Measurements from ENCODE around the gene ILF2. TPM values are rescaled to one million over a fixed set of nuclear protein-coding genes. Genes with fewer than 3 reads are reported as not detected.

ILF2 gene
- total RNA-seq, 1 donor from 2014 or later: 61.6 TPM

DNA sequence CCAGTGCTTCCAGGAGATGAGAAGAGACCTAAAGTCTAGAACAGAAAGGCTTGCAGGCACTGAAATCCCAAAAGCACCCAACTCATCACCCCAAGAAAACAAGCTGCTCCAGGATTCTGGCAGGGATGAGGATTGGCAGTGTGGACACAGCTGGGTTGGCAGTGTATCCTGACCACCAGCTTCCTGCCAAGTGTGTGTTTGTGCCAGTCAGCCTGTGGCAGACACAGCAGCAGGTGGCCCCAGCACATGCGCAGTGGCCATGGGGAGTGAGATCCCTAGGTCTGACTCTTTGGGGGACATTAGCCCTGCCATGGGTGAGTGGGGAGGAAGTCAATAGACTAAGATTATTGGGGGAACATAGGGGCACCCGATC, 20.9 kb downstream of the ILF2 start:
- TF ChIP-seq, protein P1, sequence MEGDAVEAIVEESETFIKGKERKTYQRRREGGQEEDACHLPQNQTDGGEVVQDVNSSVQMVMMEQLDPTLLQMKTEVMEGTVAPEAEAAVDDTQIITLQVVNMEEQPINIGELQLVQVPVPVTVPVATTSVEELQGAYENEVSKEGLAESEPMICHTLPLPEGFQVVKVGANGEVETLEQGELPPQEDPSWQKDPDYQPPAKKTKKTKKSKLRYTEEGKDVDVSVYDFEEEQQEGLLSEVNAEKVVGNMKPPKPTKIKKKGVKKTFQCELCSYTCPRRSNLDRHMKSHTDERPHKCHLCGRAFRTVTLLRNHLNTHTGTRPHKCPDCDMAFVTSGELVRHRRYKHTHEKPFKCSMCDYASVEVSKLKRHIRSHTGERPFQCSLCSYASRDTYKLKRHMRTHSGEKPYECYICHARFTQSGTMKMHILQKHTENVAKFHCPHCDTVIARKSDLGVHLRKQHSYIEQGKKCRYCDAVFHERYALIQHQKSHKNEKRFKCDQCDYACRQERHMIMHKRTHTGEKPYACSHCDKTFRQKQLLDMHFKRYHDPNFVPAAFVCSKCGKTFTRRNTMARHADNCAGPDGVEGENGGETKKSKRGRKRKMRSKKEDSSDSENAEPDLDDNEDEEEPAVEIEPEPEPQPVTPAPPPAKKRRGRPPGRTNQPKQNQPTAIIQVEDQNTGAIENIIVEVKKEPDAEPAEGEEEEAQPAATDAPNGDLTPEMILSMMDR (IDR thresholded peaks at IDR 0.05; ENCODE audit: borderline replicate concordance): no peak
- peak overlapping the region; percentile 38 for H3K27ac ChIP-seq (replicated peaks)
- intact Hi-C loops (cut with micrococcal nuclease): no loop called here
- H3K4me1 ChIP-seq: peaks cover 29% of the 10 kb centered on the region
- DNase-seq: peak; percentile 59
- no peaks in the 10 kb centered on the region for H3K9me3 ChIP-seq (replicated peaks)
- no peak overlapping the region for H3K4me3 ChIP-seq
- H3K36me3 ChIP-seq: peaks cover 22% of the 10 kb centered on the region
- H3K27me3 ChIP-seq (ENCODE audit: low read depth): no peaks in the 10 kb centered on the region

DNA sequence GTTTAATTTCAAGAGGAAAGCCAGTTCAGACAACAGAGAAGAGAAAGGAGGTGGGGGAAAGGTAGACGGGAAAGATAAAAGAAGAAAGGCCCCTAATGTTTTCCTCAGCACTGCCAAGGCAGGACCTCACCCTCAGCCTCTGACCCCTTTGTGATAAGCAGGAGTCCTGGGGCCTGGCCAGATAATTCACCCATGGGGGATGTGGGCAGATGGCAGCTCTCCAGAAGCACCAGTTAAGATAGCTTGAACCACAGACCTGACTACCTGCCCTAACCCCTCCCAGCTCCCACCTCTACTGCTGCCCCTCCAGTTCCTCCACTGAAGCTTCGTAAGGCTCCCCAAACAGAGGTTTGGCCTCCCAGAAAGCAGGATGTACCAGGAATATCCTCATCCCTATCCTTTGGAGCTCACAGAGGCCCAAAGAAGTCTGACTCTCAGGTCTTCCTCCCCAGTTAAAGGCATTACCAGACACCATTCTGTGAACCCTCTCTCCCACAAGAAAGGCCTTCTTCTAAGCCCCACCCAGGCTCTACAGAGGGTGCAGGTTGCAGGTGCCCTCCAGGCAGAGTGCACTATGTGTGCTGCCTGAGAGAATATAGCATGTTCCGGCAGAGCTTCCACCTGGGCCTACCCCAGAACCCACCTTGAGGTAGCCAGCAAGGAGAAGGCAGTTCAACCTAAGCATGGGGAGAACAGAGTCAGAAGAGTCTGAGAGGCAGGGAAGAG, 21.5 kb downstream of the ILF2 start:
- H3K4me3 ChIP-seq: no peak overlapping the region
- peaks cover 34% of the 10 kb centered on the region for H3K4me1 ChIP-seq
- intact Hi-C loops (cut with micrococcal nuclease): no loop called here
- no peaks in the 10 kb centered on the region for H3K9me3 ChIP-seq (replicated peaks)
- H3K27me3 ChIP-seq (ENCODE audit: low read depth): no peaks in the 10 kb centered on the region
- DNase-seq: no peak
- peaks cover 27% of the 10 kb centered on the region for H3K36me3 ChIP-seq
- TF ChIP-seq, protein P1 (IDR thresholded peaks at IDR 0.05; ENCODE audit: borderline replicate concordance): no peak
- H3K27ac ChIP-seq (replicated peaks): peak overlapping the region; percentile 38

DNA sequence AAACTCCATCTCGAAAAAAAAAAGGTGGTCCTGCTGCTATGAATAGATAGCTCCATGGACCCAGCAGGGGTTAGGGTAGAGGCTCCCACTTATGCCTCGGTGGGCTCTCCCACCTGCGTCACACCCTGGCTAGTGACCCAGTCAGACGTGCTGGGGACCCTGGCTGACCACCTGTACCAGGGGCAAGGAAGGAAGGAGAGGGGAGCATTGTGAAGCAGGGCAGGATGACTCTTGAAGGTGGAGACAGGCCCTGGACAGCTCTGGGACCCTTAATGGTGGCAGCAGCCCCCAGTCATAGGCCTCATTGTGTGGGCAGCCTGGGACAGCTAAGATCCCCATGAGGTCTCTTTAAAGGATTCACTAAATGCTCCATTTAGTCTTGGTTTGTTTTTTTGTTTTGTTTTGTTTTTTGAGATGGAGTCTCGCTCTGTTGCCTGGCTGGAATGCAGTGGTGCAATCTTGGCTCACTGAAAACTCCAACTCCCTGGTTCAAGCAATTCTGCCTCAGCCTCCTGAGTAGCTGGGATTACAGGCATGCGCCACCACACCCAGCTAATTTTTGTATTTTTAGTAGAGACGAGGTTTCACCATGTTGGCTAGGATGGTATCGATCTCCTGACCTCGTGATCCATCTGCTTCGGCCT, 22.7 kb downstream of the ILF2 start:
- no peaks in the 10 kb centered on the region for H3K27me3 ChIP-seq (ENCODE audit: low read depth)
- intact Hi-C loops (cut with micrococcal nuclease): no loop called here
- H3K9me3 ChIP-seq (replicated peaks): no peaks in the 10 kb centered on the region
- TF ChIP-seq, protein P1 (IDR thresholded peaks at IDR 0.05; ENCODE audit: borderline replicate concordance): no peak
- H3K36me3 ChIP-seq: peaks cover 39% of the 10 kb centered on the region
- peaks cover 46% of the 10 kb centered on the region for H3K4me1 ChIP-seq
- H3K27ac ChIP-seq (replicated peaks): peak overlapping the region; percentile 48
- DNase-seq: no peak
- no peak overlapping the region for H3K4me3 ChIP-seq

DNA sequence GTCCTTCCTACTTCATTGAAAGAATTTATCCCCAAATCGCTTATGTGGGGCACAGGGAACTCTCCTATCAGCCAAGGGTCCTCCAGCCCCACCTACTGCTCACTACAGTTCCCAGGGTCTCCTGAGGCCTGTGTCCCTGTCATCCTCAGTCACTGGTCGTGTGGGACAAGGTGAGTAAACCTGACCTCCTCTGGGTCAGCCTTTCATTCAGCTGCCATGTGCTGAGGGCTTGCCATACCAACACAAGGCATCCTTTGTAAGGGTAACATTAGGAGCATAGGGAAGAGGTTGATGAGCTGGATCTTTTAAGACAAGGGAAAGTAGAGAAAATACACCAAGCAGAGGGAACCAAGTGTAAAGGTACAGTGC, 23.5 kb downstream of the ILF2 start:
- peak overlapping the region; percentile 48 for H3K27ac ChIP-seq (replicated peaks)
- intact Hi-C loops (cut with micrococcal nuclease): no loop called here
- H3K4me3 ChIP-seq: no peak overlapping the region
- TF ChIP-seq, protein P1 (IDR thresholded peaks at IDR 0.05; ENCODE audit: borderline replicate concordance): no peak
- H3K4me1 ChIP-seq: peaks cover 54% of the 10 kb centered on the region
- H3K9me3 ChIP-seq (replicated peaks): no peaks in the 10 kb centered on the region
- no peak for DNase-seq
- no peaks in the 10 kb centered on the region for H3K27me3 ChIP-seq (ENCODE audit: low read depth)
- peaks cover 47% of the 10 kb centered on the region for H3K36me3 ChIP-seq

DNA sequence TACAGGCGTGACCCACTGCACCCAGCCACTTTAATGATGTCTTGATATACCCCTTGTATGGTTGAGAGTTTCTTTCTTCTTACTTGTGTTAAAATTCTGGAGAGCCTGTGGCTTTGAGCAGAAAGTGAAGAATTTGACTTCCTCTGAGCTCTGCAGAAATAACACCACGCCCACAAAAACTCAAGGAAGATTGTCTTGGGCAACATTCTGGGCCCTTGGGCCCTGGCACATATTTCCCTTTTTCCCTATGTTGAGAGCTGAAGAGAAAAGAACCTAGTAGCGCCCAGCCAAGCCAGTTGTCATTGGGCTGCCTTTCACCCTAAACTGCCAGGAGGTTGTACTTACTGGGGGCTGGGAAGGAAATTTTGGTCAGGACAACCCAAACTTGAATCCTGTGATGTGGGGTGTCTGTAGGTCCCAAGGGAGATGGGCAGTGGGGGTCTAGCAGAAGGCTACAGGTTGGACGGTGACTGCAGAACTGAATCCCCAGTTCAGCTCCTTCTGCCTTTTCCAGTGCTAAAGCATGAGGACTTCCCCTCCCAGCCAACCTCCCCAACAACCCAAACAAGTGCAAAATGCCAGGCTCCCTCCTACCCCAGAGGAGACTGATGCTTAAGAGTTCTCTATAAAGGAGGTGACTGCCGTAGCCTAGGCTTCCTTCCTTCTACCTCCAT, 24.0 kb downstream of the ILF2 start:
- intact Hi-C loops (cut with micrococcal nuclease): no loop called here
- Histone ChIP-seq H3K27me3 (ENCODE audit: low read depth) (no peaks in the 10 kb centered on the region), H3K36me3 (peaks cover 52% of the 10 kb centered on the region), H3K27ac (replicated peaks) (peak overlapping the region; percentile 48), H3K4me3 (no peak overlapping the region), H3K4me1 (peaks cover 59% of the 10 kb centered on the region), H3K9me3 (replicated peaks) (no peaks in the 10 kb centered on the region)
- DNase-seq: no peak
- TF ChIP-seq, protein P1 (IDR thresholded peaks at IDR 0.05; ENCODE audit: borderline replicate concordance): no peak

Measured in left ventricle myocardium inferior (tissue), 1 donor.